Tibial nerve (tissue), 4 donors: ENCODE data around the gene CENPP.

ENCODE experiments used
- EP300 ChIP-seq, 2 donors: sonication (generic); formaldehyde crosslinking; IDR thresholded peaks; one replicate each; pipeline ENCODE4 v1.6.1; 2017; ENCODE audit warnings: antibody characterized with exemption in 2 of 2, mild to moderate bottlenecking in 1 of 2
- POLR2A ChIP-seq, 2 donors: fragments of 450-650 bp; IDR thresholded peaks; one replicate each; pipeline ENCODE4 v1.6.1; 2017; ENCODE audit warnings: antibody characterized with exemption in 2 of 2, mild to moderate bottlenecking in 2 of 2, moderate library complexity in 2 of 2
- TF ChIP-seq, protein P1 (sequence below), 5 experiments: fragments of 200-600 bp in 3 of 5; fragments of 450-650 bp in 2 of 5; sonication (generic) in 3 of 5; IDR thresholded peaks; one replicate each; pipeline ENCODE4 v1.5.1; 2016 to 2019; ENCODE audit warnings: antibody characterized with exemption in 5 of 5, mild to moderate bottlenecking in 3 of 5, moderate library complexity in 2 of 5

- no peak for TF ChIP-seq POLR2A (IDR thresholded peaks at IDR 0.05)
- TF ChIP-seq EP300 (IDR thresholded peaks at IDR 0.05) = no peak
- TF ChIP-seq, protein P1, sequence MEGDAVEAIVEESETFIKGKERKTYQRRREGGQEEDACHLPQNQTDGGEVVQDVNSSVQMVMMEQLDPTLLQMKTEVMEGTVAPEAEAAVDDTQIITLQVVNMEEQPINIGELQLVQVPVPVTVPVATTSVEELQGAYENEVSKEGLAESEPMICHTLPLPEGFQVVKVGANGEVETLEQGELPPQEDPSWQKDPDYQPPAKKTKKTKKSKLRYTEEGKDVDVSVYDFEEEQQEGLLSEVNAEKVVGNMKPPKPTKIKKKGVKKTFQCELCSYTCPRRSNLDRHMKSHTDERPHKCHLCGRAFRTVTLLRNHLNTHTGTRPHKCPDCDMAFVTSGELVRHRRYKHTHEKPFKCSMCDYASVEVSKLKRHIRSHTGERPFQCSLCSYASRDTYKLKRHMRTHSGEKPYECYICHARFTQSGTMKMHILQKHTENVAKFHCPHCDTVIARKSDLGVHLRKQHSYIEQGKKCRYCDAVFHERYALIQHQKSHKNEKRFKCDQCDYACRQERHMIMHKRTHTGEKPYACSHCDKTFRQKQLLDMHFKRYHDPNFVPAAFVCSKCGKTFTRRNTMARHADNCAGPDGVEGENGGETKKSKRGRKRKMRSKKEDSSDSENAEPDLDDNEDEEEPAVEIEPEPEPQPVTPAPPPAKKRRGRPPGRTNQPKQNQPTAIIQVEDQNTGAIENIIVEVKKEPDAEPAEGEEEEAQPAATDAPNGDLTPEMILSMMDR (IDR thresholded peaks at IDR 0.05) = no peak
Observed at GRCh38 chr9:92504881-92505280, 179.1 kb downstream of the CENPP start.
